Tibial nerve (tissue), 3 donors: ENCODE results near the gene SYT1.

Experiments
- EP300 ChIP-seq, 2 donors: sonication (generic); formaldehyde crosslinking; IDR thresholded peaks; one replicate each; pipeline ENCODE4 v1.6.1; 2017; ENCODE audit warnings: antibody characterized with exemption in 2 of 2, mild to moderate bottlenecking in 1 of 2
- POLR2A ChIP-seq, 2 donors: fragments of 450-650 bp; IDR thresholded peaks; one replicate each; pipeline ENCODE4 v1.6.1; 2017; ENCODE audit warnings: antibody characterized with exemption in 2 of 2, mild to moderate bottlenecking in 2 of 2, moderate library complexity in 2 of 2

DNA sequence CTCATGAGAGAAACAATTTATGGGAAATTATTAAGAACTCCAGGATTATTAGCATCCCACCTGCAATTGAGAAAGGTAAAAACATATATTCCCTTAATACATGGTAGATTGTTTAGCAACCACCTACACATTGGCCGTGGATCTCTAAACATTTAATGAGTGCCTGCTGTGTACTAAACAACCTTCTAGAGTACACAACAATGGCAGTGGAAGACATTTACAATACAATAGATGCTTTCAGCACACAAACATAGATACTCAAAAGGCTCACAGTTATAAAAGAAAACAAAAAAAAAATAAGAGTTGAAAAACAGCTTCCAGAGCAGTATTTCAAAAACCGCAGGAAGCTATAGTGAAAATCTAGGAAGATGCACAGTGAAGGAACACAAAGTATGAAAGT, 382.9 kb downstream of the SYT1 start:
- no peak for TF ChIP-seq EP300 (IDR thresholded peaks at IDR 0.05)
- no peak for TF ChIP-seq POLR2A (IDR thresholded peaks at IDR 0.05)
